ENCODE results near the gene LSP1. TPM values are rescaled to one million over a fixed set of nuclear protein-coding genes. Genes with fewer than 3 reads are reported as not detected.

LSP1 gene
- total RNA-seq, 2 experiments from 2014 or later: 228 to 232 TPM

DNA sequence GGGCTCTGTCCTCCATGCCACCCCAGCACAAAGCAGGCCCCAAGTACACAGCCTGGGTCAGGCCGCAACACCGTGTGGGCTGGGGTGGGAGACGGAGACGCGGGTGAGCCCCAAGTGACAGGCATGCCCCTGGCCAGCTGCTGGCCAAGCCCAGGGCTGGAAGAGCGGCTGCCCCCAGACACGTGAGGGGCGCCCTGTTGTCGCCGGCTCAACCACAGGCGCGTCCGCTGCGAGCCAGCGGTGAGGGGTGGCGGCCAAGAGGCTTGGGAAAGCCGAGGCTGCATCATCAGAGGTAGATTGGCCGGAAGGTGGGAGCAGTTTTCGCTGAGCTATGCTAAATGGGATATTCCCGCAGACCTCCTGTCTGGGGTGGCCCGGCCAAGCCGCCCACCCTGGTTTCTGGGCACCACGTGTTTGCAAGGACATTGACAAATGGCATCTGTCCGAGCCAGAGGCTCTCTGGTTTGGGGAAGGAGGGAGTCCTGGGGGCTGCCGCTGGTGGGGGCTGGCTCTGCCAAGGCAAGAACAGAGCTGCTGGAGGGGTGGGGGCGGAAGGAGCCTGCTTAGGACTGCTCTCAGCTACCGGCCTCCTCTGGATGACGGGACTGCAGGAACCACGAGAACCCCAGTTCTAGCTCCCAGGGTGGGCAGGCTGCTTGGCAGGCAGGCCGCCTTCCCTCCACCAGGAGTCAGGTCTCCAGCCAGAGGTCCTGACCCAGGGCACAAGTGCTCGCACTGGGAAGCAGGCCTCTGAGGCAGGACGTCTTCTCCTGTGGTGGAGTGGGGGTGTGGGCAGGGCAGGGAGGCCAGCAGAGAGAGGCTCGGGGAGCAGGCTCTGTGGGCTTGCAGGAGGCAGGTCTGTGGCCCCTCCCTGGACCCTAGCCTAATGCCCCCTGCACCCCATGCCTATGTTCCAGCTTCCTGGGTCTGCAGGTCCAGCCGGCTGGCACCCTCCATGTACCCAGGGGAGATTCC, 38.3 kb downstream of the LSP1 start:
- Histone ChIP-seq H3K36me3 (ENCODE audit: insufficient read depth, low read length) (peaks cover 30% of the 10 kb centered on the region), H3K9me3 (ENCODE audit: control insufficient read depth in 1 of 2, insufficient read depth in 1 of 2, low read length in 2 of 2) (no peaks in the 10 kb centered on the region), H3K4me1 (ENCODE audit: insufficient read depth, low read length) (peaks cover 53% of the 10 kb centered on the region), H3K4me3 (ENCODE audit: low read length) (peak overlapping the region; percentile 47), H3K27me3 (ENCODE audit: control insufficient read depth in 1 of 2, insufficient read depth in 2 of 2, low read length in 2 of 2) (no peaks in the 10 kb centered on the region), H3K27ac (ENCODE audit: low read depth in 1 of 2, low read length in 2 of 2) (peak overlapping the region in 1 of 2 donors; percentile 64)
- CTCF ChIA-PET: no interaction called here
- H3K36me3 Mint-ChIP-seq (ENCODE audit: low read depth): peaks cover 11% of the 10 kb centered on the region
- no peak for ATAC-seq (ENCODE audit: poor library complexity)
- peak overlapping the region; percentile 74 for H3K4me3 Mint-ChIP-seq
- TF ChIP-seq CTCF (IDR thresholded peaks at IDR 0.05): no peak
- no peaks in the 10 kb centered on the region for H3K9me3 Mint-ChIP-seq
- peak in 1 of 14 experiments; percentile 37 for DNase-seq
- peaks cover 31% of the 10 kb centered on the region for H3K4me1 Mint-ChIP-seq (ENCODE audit: low read depth)
- intact Hi-C loops (cut with DNase I, micrococcal nuclease): no loop called here
- no peaks in the 10 kb centered on the region for H3K27me3 Mint-ChIP-seq
- POLR2A ChIA-PET: interaction anchor here (1.2 to 5.2 kb wide), 5 partner anchors 9 to 41 kb away, joined by 9 to 40 read pairs (median 10); partner anchors contain the start of gene LSP1
- peak overlapping the region; percentile 85 for H3K27ac Mint-ChIP-seq

GRCh38 chr11:1891831-1892115, 38.9 kb downstream of the LSP1 start, which contains the start of gene PRR33:
PRR33 (minus strand) TSS chr11:1891895; CDS start chr11:1890584, 1,311 bp downstream.
- Mint-ChIP-seq H3K9me3 (no peaks in the 10 kb centered on the region), H3K36me3 (ENCODE audit: low read depth) (peaks cover 11% of the 10 kb centered on the region), H3K27ac (peak within 1 kb of the TSS; percentile 70), H3K4me3 (peak within 1 kb of the TSS; percentile 74), H3K27me3 (no peaks in the 10 kb centered on the region), H3K4me1 (ENCODE audit: low read depth) (peaks cover 31% of the 10 kb centered on the region)
- DNase-seq: no peak
- peaks cover 53% of the 10 kb centered on the region for H3K4me1 ChIP-seq (ENCODE audit: insufficient read depth, low read length)
- no peaks in the 10 kb centered on the region for H3K27me3 ChIP-seq (ENCODE audit: control insufficient read depth in 1 of 2, insufficient read depth in 2 of 2, low read length in 2 of 2)
- no peak for TF ChIP-seq CTCF (IDR thresholded peaks at IDR 0.05)
- peaks cover 23% of the 10 kb centered on the region for H3K36me3 ChIP-seq (ENCODE audit: insufficient read depth, low read length)
- no peak for ATAC-seq (ENCODE audit: poor library complexity)
- no peaks in the 10 kb centered on the region for H3K9me3 ChIP-seq (ENCODE audit: control insufficient read depth in 1 of 2, insufficient read depth in 1 of 2, low read length in 2 of 2)
- H3K27ac ChIP-seq (ENCODE audit: low read depth in 1 of 2, low read length in 2 of 2): peak within 1 kb of the TSS in 1 of 2 donors; percentile 64
- ChIA-PET POLR2A (interaction anchor here (0.8 to 5.2 kb wide), 5 partner anchors 10 to 41 kb away, joined by 4 to 40 read pairs (median 9); no protein-coding TSS in a partner anchor), CTCF (no interaction called here)
- intact Hi-C loops (cut with DNase I, micrococcal nuclease): no loop called here
- H3K4me3 ChIP-seq (ENCODE audit: low read length): peak within 1 kb of the TSS; percentile 47

DNA sequence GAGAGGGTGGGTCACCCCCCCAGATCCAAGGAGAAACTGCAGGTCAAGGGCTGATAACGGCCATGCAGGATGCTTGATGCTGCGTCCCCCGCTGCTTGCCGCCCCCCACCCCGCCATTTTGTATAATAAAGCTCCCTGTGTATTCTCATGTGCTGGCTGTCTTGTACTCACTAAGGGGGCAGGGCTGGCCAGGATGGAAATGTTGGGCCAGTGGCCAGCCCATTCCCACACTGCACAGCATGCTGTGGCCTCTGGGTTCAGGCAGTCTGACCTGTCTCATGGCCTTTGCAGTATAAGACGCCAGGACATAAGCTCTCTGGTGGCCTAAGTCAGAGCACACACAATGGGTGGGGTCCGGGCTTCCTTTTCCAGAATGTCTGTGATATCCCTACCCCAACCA, 39.2 kb downstream of the LSP1 start:
- Mint-ChIP-seq H3K4me3 (peak overlapping the region; percentile 51), H3K4me1 (ENCODE audit: low read depth) (peaks cover 31% of the 10 kb centered on the region)

More for the DNA sequence above, 39.2 kb downstream of the LSP1 start:
- ATAC-seq (ENCODE audit: poor library complexity): no peak
- peaks cover 11% of the 10 kb centered on the region for H3K36me3 Mint-ChIP-seq (ENCODE audit: low read depth)
- H3K9me3 Mint-ChIP-seq: no peaks in the 10 kb centered on the region
- Histone ChIP-seq H3K27me3 (ENCODE audit: control insufficient read depth in 1 of 2, insufficient read depth in 2 of 2, low read length in 2 of 2) (no peaks in the 10 kb centered on the region), H3K4me3 (ENCODE audit: low read length) (no peak overlapping the region), H3K27ac (ENCODE audit: low read depth in 1 of 2, low read length in 2 of 2) (no peak overlapping the region), H3K36me3 (ENCODE audit: insufficient read depth, low read length) (peaks cover 22% of the 10 kb centered on the region), H3K4me1 (ENCODE audit: insufficient read depth, low read length) (peaks cover 53% of the 10 kb centered on the region), H3K9me3 (ENCODE audit: control insufficient read depth in 1 of 2, insufficient read depth in 1 of 2, low read length in 2 of 2) (no peaks in the 10 kb centered on the region)
- peak overlapping the region; percentile 70 for H3K27ac Mint-ChIP-seq
- POLR2A ChIA-PET: interaction anchor here (0.8 to 5.2 kb wide), 4 partner anchors 10 to 29 kb away, joined by 4 to 40 read pairs (median 9); no protein-coding TSS in a partner anchor
- intact Hi-C loops (cut with DNase I, micrococcal nuclease): no loop called here
- DNase-seq: no peak
- TF ChIP-seq CTCF (IDR thresholded peaks at IDR 0.05): no peak
- H3K27me3 Mint-ChIP-seq: no peaks in the 10 kb centered on the region
- CTCF ChIA-PET: no interaction called here
